GM12892 (cell line): ENCODE results near the gene TRAF3.
"Not testable (repeated sequence)": the region's sequence is repeated elsewhere in the genome, so short reads cannot be mapped to it uniquely, and the experiment has no call there.

Experiments used
- DNase-seq: peaks from one replicate; pipeline ENCODE4 v3.0.0; 2011; ENCODE audit not compliant: insufficient read length
- FAIRE-seq: peaks from 2 replicates; lab custom pipeline; 2011; peaks lifted over from hg19 to GRCh38; lab: Jason Lieb, UNC
- POLR2A ChIP-seq: IDR thresholded peaks from 2 replicates; pipeline ENCODE4 v1.6.1; 2011; ENCODE audit warnings: low read depth, low read length, control low read depth
- POLR2AphosphoS5 ChIP-seq: IDR thresholded peaks from 2 replicates; pipeline ENCODE4 v1.6.1; 2011; ENCODE audit warnings: low read depth, low read length, control low read depth
- TAF1 ChIP-seq: IDR thresholded peaks from 2 replicates; pipeline ENCODE4 v1.6.1; 2011; ENCODE audit warnings: low read depth, mild to moderate bottlenecking, control low read depth, low read length, borderline replicate concordance

TRAF3 gene

GRCh38 chr14:102827716-102828115, 50.5 kb downstream of the TRAF3 start:
- no peak for DNase-seq
- TF ChIP-seq POLR2A: no peak
- no peak for TF ChIP-seq TAF1
- TF ChIP-seq POLR2AphosphoS5: no peak
- FAIRE-seq: no peak

- DNase-seq: no peak
- TF ChIP-seq POLR2A: peak; percentile 27; the same call in 1 of the 2 replicates
- TF ChIP-seq POLR2AphosphoS5: 0 out of 2 replicates have a peak, but pooled peaks have one; percentile 17
- TF ChIP-seq TAF1: no peak
- FAIRE-seq: peak; percentile 50
These were observed 50.9 kb downstream of the TRAF3 start for GRCh38 chr14:102828151-102828550.

- peak; percentile 82 for FAIRE-seq
- no peak for DNase-seq
- no peak for TF ChIP-seq POLR2AphosphoS5
- no peak for TF ChIP-seq TAF1
- no peak for TF ChIP-seq POLR2A
These were observed 51.8 kb downstream of the TRAF3 start for GRCh38 chr14:102829016-102829548.

- TF ChIP-seq POLR2A (no peak), POLR2AphosphoS5 (no peak), TAF1 (no peak)
- no peak for FAIRE-seq
- no peak for DNase-seq
These were observed 53.3 kb downstream of the TRAF3 start for GRCh38 chr14:102830474-102831045.

GRCh38 chr14:102831163-102831804, 54.0 kb downstream of the TRAF3 start:
- DNase-seq (no peak), FAIRE-seq (no peak)
- TF ChIP-seq POLR2A (no peak), TAF1 (no peak), POLR2AphosphoS5 (no peak)

GRCh38 chr14:102833341-102833740, 56.1 kb downstream of the TRAF3 start:
- DNase-seq (no peak), FAIRE-seq (no peak)
- TF ChIP-seq TAF1: no peak
- no peak for TF ChIP-seq POLR2A

GRCh38 chr14:102833991-102834390, 56.7 kb downstream of the TRAF3 start:
- TF ChIP-seq POLR2A (no peak), POLR2AphosphoS5 (no peak), TAF1 (no peak)
- no peak for DNase-seq
- no peak for FAIRE-seq

- no peak for DNase-seq
- no peak for FAIRE-seq
These were observed 58.7 kb downstream of the TRAF3 start for GRCh38 chr14:102835959-102836358.

GRCh38 chr14:102837120-102837519, 59.9 kb downstream of the TRAF3 start:
- DNase-seq, FAIRE-seq: not testable (repeated sequence)

More at GRCh38 chr14:102835959-102836358, 58.7 kb downstream of the TRAF3 start:
- TF ChIP-seq TAF1 (no peak), POLR2A (peak; percentile 54; the same call in 1 of the 2 replicates), POLR2AphosphoS5 (0 out of 2 replicates have a peak, but pooled peaks have one; percentile 29)

- DNase-seq (no peak), FAIRE-seq (no peak)
- TF ChIP-seq TAF1 (no peak), POLR2A (no peak), POLR2AphosphoS5 (no peak)
These were observed 61.3 kb downstream of the TRAF3 start for GRCh38 chr14:102838501-102838900.

- DNase-seq (no peak), FAIRE-seq (no peak)
- TF ChIP-seq POLR2AphosphoS5 (no peak), POLR2A (no peak), TAF1 (no peak)
These were observed 62.9 kb downstream of the TRAF3 start for GRCh38 chr14:102840115-102840514.

GRCh38 chr14:102840771-102841528, 63.7 kb downstream of the TRAF3 start:
- no peak for FAIRE-seq

More at GRCh38 chr14:102840771-102841528, 63.7 kb downstream of the TRAF3 start:
- DNase-seq: no peak
- no peak for TF ChIP-seq TAF1
- TF ChIP-seq POLR2A: no peak
- no peak for TF ChIP-seq POLR2AphosphoS5
